Medulla oblongata (tissue), 1 donor: ENCODE measurements around the gene GRAMD1B.

Experiments
- DNase-seq: peaks from one replicate; pipeline ENCODE4 v3.0.0-alpha.2; 2015; ENCODE audit errors: extremely low spot score

Gene GRAMD1B

DNA sequence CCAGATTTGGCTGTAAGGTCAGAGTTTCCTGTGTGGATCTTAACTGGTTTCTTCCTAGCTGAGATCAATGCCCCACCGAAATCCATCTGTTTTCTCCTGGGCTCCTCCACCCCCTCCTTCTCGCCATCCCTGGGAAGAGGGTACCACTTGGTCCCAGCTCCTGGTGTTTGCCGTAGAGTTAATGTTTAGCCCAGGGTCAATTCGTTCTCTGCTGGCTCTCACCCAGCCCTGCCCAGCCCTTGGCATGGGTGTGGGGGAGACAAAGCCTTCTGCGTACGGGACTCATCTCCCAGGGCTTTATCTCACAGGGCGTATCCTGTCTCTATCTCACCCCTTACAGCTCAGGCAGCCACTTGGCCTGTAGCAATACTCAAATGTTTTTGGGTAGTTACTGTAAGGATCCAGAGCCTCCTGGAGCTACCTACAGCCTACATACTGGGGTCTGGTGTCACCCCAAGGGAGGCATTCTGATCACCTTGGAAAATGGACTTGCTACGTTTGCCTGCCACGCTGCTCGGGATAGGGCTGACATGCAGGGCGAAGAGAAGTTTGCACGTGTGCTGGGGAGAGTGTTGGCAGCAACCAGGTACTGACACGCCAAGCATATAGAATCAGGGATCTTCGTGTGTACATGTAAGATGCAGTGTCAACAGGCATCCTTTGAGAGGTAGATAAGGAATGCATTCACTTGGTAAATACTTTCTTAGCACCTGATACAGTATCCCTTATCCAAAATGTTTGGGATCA is 158.2 kb downstream of the GRAMD1B start:
- no peak for DNase-seq

DNA sequence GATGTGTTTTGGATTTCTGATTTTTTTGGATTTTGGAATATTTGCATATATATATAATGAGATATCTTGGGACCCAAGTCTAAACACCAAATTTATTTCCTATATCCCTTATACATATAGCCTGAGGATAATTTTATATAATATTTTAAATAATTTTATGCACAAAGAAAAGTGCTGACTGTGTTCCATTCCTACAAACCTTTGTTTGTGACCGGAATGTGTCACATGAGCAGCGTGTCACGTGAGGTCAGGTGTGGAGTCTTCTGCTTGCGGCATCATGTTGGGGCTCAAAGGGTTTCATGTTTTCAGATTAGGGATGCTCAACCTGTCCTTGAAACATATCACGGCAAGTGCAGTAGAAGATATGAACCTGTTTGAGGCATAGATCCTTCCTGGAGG is 158.8 kb downstream of the GRAMD1B start:
- DNase-seq, result no peak

DNA sequence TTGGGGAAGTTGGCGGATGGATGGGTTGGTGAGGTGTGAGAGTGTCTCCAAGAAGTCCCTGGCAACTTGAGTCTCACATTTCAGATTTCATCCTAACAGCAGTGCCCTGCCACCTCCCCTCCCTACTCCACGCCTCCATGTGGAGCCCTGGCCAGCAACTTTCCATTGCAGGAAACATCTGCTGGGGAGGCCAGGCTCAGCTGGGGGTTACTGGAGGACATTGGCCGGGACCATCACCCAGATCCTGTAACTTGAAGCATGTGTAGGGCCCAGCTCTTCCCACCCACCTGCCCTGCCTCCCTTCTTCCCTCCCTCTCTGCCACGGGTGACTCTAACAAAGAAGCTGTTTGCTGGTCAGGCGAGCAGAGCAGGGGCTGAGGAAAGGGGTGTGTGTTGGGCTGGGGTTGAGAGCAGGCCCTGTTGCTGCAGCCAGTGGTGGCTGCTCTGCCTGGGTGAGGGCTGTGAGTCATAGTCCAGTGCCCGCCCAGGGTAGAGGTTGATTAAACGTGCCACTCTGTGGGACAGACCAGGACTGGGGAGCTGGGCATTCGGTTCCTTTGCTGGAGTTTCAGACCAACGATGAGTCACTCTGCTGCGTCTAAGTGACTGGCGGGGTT is 160.3 kb downstream of the GRAMD1B start:
- peak; percentile 20 for DNase-seq

DNA sequence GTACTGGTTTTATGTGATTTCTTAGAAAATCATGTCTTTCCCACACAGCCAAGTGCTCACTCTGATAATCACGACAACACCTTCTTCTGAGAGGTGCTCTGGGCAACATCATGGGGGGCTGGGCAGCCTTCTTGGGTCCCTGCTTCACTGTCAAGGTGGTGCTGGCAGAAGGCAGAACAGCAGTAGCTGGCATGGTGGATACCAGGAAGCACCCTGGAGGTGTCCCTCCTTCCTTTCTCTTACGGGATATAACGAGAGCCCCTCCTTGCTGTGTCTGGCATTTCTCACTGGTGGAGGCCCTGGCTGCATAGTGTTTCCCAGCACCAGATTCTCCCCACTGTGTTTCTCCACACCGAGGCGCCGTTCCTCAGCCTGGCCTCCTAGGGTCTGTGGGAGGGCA is 163.5 kb downstream of the GRAMD1B start:
- no peak for DNase-seq

DNA sequence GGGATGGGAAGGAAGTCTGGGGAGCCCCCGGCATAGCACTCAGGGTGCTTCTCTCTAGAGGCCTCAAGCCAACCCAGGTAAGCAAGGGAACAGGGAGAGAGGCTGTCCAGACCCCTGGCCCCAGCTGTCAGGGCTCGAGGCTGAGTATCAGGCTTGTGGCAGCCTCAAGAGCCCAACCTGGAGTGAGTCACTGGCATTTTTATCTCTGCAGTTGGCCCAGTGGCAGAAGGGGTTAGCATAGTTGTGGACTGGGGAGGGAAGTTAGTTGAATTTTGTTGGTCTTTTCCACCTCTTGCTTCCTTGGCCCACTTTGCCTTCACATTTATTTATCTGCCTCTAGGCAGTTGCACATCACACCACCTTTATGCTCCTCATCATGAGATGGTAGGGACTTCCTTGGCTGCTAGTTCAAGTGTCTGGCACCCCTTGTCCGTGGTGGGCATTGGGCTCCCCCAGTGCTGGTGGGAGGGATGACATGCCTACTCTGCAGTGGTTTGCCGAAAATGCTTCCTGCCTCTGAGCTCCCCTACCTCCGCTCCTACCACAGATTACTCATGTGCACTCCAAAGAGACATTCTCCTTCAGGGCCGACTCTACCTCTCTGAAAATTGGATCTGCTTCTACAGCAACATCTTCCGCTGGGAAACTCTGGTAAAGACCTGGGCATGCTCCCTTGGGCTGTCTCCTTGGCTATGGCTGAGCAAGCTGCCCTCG is 164.3 kb downstream of the GRAMD1B start:
- DNase-seq, result no peak

DNA sequence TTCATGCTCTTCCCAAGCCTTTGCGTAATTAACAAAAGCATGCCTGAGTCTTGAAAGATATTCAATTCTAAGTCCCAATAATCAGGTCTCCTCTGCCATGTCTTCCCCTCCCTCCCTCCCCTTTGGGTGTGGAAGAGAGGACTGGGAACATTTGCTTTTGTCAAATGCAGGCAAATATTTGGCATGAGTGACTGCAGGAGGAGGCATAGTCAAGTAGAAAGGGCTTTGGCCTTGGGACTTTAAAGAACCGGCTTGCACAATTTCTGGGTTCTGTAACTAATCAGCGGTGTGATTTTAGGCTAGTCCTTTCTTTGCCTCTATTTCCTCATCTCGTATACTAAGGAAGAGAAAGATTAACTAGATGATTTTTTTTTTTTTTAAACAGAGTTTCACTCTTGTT is 164.9 kb downstream of the GRAMD1B start:
- peak; percentile 14 for DNase-seq

DNA sequence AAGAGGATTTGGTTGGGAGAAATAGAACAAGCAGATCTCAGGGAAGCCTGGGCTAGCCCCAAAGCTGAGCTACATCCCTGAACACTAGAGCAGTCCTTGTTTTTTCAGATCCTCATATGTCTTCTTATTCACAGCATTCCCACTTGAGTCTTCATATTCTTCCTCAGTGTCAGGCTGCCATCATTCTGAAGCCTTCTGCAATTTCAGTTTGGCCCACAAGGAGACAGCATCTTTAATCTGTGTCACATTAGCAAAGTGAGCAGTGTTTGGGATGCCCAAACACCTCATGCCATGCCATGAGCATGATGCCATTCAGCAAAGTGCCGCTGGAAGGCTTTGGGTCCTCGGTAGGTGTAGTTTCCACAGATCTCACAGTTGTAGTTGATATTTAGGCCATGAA is 167.8 kb downstream of the GRAMD1B start:
- no peak for DNase-seq

DNA sequence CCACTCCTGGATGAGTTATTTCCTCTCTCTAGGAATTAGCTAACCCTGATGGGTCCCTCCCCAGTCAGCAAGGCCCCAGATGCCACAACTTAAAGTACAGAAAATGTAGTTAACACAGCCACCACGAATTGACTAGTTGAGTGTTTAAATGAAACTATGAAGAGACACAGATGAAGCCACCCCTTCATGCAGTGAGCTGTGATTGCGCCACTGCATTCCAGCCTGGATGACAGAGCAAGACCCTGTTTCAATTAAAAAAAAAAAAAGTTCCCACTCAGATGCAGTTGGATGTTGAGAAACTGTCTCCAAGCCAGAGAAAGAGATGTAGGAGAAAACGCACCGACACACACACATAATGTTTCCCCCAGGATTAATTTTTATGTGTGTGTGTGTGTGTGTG is 171.1 kb downstream of the GRAMD1B start:
- no peak for DNase-seq

DNA sequence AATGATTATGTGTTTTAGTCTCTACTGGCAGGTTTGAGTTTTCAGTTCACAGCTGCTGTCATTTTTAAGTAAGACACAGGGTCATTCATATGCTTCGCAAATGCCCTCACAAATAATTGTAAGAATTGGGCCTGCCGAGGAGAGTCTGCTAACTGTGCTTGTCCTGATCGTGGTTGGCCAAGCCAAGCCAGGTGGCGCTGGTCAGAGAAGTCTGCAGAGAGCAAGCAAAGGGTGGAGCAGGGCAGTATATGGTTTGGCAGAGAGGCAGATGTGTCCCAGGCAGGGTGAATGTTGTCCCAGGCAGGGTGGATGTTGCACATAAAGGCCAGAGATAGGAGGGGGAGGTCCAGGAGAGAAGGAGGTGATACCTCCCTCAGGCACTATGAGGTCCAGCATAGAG is 171.7 kb downstream of the GRAMD1B start:
- no peak for DNase-seq

DNA sequence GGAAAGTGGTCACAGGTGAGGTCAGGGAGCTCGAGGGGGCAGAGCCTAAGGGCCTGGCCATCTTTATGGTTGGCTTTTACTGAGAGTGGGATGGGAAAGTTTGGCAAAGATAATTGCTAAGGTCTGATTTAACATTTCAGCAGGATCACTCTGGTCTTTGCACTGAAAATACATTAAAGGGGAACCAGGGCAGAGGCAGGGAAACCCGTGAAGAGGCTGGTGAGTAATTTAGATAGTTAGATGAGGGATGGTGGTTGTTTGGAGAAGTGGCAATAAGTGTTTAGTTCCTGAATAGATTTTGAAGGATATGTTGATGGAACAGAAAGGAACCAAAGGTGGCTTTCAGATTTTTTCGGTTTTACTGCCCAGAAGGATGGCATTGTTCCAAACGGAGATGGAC is 173.6 kb downstream of the GRAMD1B start:
- no peak for DNase-seq

DNA sequence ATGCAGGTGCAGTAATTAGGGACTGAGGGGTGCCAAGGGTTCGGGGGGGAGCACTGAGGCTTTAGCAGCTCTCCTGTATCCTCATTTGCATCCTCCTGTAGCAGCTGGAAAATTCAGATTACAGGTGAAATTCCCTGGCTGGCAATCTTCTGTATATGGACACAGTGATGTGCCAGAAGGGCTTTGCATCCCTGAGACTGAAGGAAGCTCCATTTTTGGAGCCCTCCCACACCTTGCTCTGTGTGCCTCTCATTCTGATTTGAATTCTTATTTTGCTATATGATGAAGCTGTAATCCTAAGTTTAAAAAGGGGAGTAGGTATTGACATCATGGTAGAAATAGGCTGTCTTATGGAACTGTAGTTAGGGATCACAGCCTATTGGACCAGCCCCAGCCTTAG is 177.7 kb downstream of the GRAMD1B start:
- DNase-seq, result no peak

DNA sequence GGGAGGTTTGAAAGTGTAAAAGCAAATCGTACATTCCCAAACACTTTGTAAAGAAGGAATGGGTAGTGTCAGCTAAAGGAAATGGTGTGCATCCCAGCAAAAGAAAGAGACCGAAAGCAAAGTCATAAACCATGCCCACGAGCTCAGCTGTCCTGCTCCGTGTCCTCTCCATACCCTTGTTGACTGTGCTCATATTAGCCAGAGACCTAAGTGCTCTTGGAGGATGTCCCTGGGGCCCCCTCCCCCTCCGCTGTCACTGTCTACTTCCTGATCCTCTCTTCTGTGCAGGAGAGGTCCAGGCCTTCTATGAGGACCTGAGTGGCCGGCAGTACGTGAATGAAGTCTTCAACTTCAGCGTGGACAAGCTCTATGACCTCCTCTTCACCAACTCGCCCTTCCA is 178.3 kb downstream of the GRAMD1B start:
- no peak for DNase-seq

DNA sequence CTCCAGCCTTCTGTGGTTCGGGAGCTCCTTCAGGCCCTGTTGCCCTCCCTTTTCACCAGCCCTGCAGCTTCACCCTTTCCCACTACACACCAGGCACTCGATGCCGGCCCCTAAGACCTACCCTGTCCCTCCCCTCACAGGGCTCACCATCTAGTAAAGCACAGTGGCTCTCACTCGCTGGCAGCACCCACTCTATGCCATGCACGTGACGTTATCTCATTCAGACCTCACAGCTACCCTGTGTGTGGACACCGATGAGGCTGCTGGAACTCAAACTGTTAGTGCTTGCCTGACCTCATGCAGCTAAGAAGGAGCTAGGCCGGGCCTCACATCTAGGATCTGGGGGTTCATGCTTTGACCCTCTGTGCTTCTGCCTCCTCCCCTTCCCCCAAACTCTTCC is 178.9 kb downstream of the GRAMD1B start:
- DNase-seq, result no peak

DNA sequence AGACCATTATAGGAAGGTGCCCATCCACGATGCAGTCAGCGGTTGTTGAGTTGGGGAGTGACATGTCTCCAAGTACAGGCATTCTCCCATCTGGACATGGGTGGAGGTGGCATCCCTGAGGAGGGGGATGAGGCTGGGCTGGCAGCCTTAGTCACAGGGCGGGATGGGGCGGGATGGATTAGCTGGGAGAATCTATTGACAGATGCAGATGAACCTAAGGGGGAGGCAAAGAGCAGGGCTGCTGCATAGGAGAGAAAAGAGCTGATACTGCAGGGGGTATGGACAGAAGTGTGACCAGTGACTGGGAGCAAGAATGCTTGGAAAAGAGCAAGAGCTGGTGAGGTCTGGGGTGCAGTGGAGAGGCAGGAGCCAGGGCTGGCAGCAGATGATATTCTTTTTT is 181.6 kb downstream of the GRAMD1B start:
- no peak for DNase-seq

DNA sequence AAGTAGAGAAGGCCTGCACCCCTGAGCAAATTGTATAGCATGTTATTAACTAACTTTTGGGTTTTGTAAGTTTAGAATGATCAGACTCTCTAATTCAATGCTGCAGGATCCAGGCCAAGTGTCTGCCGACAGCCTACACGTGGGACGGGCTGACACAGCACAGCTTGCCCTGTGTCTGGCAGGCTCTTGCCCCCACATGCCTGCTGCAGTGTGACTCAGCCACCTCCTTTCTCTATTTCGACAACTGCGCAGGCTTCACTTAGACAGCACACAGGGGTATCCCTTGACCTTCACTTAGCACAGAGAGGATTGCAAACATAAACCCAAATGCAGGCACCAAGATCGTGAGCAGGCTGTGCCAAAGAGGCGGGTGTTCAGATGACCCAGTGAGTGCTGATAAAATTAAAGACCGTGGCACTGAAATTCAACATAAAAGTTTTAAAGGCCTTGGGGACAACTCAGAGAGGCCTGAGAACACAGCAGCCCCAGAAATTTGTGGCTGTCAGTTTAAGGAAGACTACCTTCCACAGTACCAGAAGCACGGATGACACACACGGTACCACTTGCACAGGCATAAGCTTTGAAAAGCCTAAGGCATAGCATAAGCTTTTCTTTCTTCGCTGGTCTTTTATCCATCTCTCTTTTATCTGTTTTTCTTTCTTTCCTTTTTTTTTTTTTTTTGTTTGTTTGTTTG is 186.6 kb downstream of the GRAMD1B start:
- peak; percentile 63 for DNase-seq

DNA sequence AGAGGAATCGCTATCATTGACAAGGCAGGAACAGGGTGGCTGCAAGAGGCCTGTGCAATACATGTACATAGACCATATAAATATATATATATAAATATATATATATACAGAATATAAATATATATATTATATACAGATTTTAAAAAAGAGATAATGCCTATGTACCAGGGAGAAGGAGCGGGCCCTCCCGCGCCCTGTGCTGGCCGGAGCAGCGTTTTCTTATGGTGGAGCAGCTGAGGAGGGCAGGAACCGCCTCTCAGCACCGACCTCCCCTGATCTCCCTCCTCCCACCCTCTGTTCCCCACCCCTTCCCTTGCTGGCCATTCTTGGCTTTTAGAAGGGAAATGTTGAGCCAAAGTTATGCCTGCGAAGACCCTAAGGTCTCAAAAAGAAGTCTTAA is 192.5 kb downstream of the GRAMD1B start:
- no peak for DNase-seq

DNA sequence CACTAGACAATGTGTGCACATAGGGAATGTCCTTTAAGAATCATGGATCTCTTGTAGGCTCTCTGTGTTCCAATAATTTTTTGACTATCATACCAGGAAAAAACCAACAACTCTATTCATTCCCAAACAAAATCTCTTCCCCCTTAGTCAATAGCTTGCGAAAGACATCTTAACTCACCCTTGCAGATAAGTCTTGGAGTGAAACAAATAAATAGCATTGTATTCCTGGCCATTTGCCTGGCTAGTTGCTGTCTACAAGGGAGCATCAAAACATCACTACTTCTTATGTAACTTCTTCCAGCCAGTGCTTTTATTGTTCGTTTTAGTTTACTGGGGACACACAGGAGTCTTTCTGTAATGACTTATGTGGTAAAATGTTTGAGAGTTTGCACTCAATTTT is 194.9 kb downstream of the GRAMD1B start:
- no peak for DNase-seq

DNA sequence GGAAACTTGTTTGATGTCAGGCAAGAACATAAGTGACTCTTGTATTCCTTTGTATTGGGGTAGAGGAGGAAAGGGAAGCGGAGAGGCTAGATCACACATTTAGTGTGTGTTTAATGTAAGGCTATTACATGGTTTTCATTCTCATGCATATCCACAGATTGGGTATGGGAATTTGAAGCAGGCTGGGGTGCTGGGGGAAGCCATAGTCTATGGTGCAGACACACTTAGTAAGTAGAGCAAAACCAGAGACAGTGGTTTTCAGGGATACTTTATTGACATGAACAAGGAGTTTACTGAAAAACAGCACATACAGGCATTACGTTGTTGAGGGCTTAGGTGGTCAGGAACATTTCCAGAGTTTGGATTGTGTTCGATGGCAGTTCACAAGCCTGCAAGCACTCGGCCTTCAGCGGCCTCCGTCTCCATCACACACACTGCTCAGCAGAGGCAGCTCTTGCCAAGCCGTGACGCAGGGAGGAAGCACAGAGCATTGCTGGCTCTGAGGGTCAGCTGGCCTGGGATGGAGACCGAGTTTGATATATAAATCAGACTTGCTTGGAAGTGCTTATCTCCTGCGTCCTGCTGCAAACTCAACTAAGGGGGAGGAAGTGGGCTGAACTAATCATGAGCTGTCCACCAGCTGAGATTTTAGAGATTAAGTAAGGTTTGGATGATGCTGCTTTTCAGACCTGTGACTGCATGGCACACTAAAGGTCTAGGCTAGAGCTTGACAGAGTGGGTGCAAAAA is 199.0 kb downstream of the GRAMD1B start:
- peak; percentile 40 for DNase-seq

DNA sequence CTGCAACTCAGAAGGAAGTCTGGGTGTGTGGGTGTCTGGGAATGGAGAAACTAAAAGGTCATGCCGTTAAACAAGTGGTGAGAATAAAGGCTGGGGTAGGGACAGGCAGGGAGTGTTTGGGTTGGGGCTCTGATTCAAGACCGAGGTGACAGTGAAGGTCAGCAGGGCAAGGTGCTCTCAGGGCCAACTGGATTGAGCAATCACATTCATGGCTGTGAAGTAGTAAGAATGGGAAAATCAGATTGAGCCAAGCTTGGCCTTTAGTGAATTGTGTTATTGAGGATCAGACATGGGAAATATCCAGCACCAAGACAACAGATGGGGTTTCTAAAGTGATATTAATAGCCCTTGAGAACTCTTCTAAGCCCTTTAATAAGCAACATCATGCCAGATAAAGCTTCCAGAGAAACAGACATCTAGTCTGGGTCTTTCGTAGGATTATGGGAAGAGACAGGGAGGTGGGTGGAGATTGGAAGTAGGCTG is 200.1 kb downstream of the GRAMD1B start:
- no peak for DNase-seq

DNA sequence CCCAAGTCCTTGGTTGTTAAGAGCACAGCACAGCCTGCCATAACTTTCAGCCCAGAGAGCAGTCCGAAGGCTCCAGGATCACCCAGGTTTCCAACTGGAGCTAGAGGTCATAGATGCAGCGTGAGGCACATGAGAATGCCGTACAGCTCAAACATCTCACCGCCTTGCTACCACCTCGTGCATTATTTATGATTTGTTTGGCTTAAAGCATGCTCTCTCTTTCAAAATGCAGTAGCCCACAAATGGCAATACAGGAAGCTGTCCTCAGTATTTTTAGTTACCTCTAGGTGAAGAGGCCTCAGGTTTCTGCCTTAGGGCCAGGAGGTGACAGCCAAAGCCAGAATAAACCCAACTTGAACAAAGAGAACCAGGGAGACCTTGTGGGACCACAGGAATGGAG is 210.0 kb downstream of the GRAMD1B start:
- DNase-seq, result no peak

DNA sequence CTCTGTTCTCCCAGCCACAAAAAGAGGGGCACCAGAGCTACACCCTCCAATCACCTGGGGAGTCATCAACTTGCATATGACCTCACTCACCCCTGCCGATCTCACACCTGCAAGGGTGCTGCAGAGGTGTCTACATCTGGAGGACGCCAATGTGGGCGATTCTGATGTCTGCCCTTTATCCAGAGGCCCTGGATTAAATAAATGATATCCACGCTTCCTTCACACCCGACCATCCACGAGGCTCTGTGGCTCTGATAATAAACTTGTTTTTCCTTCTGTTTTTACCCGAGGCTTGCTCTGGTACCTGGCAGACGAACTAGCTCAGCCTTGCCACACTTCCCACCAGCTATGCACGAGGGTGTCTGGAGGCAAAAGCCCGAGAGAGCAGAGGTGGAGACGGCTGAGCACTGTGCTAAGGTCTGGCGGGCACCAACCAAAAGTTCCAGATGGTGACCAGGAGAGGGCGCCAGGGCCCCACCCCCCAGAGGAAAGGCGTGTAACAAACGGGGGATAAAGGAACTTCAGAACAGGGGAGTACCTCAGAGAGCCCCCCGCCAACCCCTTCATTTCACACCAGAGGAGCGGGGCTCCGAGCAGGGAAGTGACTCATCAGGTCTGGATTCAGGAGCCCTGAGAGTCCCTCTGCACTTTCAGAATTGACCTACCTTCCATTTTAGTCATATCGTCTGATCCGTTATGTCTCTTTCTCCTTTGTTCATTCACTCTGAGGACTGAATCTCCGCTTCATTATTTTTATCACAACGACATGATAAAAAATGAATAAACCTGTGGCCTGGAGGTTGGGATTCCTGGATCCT is 210.8 kb downstream of the GRAMD1B start:
- peak; percentile 38 for DNase-seq
